Esophagus squamous epithelium (tissue), 4 donors: ENCODE results near the gene ANGEL2.

Experiments
- POLR2A ChIP-seq, 4 donors: fragments of 450-650 bp; IDR thresholded peaks; one replicate each; pipeline ENCODE4 v1.6.1; 2017; ENCODE audit warnings: antibody characterized with exemption in 4 of 4, mild to moderate bottlenecking in 4 of 4, moderate library complexity in 3 of 4
- TF ChIP-seq, protein P1 (sequence below), 6 experiments: fragments of 450-650 bp in 4 of 6; fragments of 200-600 bp in 2 of 6; sonication (generic) in 2 of 6; IDR thresholded peaks; one replicate each; pipeline ENCODE4 v1.5.1; 2016 to 2019; ENCODE audit warnings: antibody characterized with exemption in 6 of 6, mild to moderate bottlenecking in 4 of 6, moderate library complexity in 4 of 6

DNA sequence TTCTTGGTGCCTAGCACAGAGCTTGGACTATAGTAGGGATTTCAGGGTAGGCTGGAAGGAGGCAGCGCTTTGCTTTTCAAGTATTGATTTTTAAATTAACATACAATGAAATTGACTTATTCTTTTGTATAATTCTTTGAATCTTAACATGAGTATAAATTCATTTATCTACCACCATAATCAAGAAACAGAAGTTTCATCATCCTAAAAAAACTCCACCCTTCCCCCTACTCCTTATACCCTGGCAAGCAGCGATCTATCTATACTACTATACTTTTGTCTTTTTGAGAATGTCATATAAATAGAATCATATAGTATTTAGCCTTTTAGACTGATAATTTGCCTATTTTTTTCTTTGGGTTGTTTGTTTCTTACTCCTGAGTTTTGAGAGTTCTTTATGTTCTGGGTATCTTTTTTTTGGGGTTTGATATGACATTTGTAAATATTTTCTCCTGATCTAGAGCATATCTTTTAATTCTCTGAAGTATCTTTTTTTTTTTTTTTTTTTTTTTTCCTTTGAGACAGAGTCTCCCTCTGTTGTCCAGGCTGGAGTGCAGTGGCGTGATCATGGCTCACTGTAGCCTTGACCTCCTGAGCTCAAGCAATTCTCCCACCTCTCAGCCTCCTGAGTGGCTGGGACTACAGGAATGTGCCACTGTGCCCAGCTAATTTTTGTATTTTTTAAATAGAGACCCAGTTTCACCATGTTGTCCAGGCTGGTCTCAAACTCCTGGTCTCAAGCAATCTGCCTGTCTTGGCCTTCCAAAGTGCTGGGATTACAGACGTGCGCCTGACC lies 41.8 kb upstream of the ANGEL2 start:
- TF ChIP-seq, protein P1, sequence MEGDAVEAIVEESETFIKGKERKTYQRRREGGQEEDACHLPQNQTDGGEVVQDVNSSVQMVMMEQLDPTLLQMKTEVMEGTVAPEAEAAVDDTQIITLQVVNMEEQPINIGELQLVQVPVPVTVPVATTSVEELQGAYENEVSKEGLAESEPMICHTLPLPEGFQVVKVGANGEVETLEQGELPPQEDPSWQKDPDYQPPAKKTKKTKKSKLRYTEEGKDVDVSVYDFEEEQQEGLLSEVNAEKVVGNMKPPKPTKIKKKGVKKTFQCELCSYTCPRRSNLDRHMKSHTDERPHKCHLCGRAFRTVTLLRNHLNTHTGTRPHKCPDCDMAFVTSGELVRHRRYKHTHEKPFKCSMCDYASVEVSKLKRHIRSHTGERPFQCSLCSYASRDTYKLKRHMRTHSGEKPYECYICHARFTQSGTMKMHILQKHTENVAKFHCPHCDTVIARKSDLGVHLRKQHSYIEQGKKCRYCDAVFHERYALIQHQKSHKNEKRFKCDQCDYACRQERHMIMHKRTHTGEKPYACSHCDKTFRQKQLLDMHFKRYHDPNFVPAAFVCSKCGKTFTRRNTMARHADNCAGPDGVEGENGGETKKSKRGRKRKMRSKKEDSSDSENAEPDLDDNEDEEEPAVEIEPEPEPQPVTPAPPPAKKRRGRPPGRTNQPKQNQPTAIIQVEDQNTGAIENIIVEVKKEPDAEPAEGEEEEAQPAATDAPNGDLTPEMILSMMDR (IDR thresholded peaks at IDR 0.05), result no peak
- TF ChIP-seq POLR2A (IDR thresholded peaks at IDR 0.05), result no peak
